SHP77 (cell line): ENCODE measurements around the gene OR1S2.
"Not testable (repeated sequence)": the region's sequence is repeated elsewhere in the genome, so short reads cannot be mapped to it uniquely, and the experiment has no call there.

Experiments
- DNase-seq, 2 experiments: peaks; one replicate each; lab custom pipeline; 2025; lab: John Stamatoyannopoulos, UW

OR1S2 gene

GRCh38 chr11:58204042-58204441, at the start of gene OR1S2:
Gene OR1S2 (minus strand): TSS chr11:58204142. CDS start chr11:58204142, 0 bp downstream.
- DNase-seq = no peak

DNA sequence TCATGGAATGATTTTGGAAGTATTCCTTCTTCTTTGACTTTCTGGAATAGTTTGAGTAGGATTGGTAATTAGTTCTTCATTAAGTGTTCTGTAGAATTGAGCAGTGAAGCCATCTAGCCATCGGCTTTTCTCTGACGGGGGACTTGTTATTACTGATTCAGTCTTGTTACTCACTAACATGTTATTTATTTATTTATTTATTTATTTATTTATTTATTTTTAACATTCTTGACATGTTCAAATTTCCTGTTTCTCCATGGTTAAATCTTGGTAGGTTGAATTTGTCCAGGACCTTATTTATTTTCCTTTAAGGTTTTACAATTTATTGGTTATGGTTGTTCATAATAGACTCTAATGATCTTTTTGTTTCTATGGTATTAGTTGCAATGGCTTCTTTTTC, 40.0 kb upstream of the OR1S2 start:
- DNase-seq = no peak

- no peak for DNase-seq
Measured at GRCh38 chr11:58227956-58228615, 24.1 kb upstream of the OR1S2 start.

DNA sequence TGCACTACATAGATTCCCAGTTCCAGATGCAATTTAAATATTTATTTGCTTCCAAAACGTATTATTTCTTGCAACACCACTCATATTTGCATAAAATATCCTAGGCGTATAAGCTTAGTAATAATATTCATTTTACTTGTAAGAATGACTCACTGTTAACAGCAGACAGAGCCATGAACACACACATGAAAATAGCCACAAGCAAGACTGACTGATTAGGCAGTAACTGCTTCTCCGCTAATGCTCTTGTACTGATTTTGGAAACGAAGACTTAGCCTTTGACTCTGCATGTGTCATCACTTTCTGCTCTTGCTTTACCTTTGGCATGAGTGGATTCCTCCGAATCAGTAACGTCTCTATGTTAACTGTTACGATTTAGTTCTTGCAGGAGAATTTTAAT, 18.8 kb upstream of the OR1S2 start:
- no peak for DNase-seq

DNA sequence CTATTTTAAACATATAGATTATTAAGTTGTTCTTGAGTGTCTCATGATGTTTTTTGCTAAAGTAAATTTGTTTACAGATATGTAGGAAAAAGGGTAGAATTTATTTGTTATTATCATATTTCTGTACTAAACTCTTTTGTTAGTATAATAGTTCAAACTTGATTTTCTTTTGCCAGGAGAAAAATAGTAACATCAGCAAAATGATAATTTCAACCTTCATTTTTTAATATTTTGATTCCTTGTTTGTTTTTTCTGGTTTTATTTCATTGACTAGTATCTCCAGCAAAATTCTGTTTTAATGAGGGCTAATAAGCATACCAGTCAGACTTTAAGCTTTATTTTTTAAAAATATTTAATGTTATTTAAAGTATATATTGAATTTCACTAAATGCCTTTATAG, 12.5 kb upstream of the OR1S2 start:
- DNase-seq = no peak

DNA sequence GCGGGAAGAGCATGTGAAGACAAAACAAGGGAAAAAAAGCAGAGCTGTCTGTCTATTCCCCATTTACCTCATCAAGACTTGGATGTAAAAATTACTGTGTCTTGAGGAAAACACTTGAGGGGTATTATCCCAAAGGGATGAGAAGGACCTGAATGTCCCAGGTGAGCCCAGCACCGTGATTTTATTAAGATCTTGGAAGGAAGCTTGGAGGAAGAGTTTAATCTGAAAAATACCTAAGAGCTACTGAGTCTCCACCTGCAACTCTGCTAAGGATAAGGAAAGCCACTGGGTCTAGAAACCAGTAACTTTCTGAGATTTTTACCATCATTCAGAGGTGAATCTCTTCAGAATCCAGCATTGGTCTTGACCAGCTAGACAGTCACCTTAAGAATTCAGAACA, 8.5 kb upstream of the OR1S2 start, which contains the start of gene OR1S1:
OR1S1 (plus strand) TSS at position 301 of the 400 bp plus-strand sequence.
- DNase-seq = not testable (repeated sequence)

GRCh38 chr11:58199271-58199670, 4.7 kb downstream of the OR1S2 start:
- DNase-seq = no peak

- DNase-seq = no peak
Measured at GRCh38 chr11:58195939-58196338, 8.0 kb downstream of the OR1S2 start.

DNA sequence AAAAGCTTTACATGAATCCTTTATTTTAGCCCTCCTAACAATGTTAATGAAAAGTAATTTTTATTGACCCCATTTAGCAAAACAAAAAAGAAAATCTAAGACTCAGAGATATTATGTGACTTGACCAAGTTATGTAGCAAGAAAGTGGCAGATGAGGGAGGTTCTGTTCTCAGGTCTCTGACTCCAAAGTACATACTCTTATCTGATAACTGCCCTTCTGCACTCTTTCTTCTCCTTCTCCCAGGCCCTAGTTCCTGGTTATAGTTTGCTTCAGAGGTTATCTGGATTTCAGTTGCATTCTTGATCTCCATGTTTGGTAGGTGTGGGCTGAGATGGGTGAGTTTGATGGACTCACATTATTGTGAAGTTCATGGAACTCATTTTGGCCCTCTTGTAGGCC, 10.6 kb downstream of the OR1S2 start:
- no peak for DNase-seq

DNA sequence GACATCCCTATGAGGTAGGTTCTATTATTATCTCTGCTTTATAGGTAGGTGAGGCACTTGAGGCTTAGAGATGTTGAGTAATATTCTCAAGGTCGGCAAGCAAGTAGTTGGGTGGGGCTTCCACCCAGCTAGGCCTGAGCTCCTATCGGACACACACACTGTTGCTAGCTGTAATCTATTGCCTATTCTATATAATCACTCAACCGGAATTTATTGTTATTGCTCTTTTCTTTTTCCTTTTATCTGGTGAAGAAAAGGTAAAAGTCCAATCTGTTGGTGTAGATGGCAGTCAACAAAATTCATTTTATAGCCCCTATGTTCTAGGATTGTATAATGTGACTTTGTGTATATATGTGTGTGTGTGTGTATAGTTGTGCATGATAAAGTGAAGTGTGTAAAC, 11.7 kb downstream of the OR1S2 start:
- no peak for DNase-seq

DNA sequence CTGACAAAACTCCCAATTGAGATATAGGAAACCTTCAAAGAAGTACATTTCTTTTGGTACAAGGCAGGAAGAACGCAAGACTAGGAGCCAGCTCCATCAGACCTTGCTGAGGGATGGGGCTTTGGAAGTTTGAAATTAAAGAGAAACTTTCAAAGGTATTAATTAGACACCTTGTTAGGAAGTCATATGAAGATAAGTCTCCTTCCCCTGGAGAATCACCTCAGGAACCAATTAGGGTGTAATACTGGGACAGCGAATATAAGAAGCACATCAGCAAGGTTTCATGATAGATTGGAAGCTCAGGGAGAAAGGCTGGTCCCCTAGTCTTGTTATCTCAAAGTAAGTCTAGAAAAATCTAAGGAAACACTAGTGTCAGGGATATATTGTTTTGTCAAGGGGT, 15.2 kb downstream of the OR1S2 start, which contains the start of gene OR9Q2:
OR9Q2 (plus strand) TSS at position 301 of the 400 bp plus-strand sequence. CDS start 1,421 bp downstream, outside the sequence.
- DNase-seq = no peak

DNA sequence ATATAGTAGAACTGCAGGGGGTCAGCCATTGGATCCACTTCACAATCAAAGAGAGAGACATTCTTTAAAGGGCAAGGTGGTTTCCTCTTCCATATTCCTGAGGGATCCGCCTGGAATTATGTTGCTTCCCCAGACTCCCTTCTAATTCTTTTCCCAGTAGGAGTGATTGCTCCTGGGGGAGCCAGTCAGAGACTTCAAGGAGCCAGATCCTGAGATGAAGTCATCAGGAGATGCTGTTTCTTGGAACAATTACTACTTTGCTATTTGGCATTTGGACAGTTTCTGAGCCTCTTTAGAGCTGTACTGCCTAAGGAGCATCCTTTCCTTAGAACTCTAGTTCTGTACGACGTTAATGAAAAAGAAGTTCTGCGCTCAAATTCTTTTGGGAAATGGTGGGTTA, 17.0 kb downstream of the OR1S2 start:
- no peak for DNase-seq

DNA sequence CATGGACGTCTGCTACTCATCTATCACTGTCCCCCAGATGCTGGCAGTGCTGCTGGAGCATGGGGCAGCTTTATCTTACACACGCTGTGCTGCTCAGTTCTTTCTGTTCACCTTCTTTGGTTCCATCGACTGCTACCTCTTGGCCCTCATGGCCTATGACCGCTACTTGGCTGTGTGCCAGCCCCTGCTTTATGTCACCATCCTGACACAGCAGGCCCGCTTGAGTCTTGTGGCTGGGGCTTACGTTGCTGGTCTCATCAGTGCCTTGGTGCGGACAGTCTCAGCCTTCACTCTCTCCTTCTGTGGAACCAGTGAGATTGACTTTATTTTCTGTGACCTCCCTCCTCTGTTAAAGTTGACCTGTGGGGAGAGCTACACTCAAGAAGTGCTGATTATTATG, 24.3 kb downstream of the OR1S2 start:
- DNase-seq = peak in 1 of 2 experiments; percentile 0

DNA sequence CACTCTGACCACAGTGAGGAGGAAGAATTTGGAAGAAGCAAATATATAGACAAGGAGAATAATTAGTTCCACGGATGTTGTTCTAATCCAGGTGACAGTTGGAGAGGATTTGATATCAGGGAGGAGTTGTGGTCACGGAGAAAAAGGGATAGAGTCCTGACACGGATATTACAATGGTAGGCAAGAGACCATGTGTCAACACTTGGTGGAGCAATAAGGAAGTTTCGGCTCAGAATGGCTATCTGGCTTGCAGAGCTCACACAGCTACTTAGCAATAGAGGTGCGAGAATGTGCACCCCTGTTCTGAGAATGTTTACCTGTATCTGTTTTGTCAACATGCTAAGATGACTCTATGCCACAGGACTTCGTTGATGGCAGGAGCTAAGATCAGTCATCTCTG, 25.5 kb downstream of the OR1S2 start:
- DNase-seq = no peak

- no peak for DNase-seq
Measured at GRCh38 chr11:58177409-58178054, 26.4 kb downstream of the OR1S2 start.

- DNase-seq = no peak
Measured at GRCh38 chr11:58165504-58166106, 38.3 kb downstream of the OR1S2 start.

- DNase-seq = no peak
Measured at GRCh38 chr11:58164990-58165389, 39.0 kb downstream of the OR1S2 start.

DNA sequence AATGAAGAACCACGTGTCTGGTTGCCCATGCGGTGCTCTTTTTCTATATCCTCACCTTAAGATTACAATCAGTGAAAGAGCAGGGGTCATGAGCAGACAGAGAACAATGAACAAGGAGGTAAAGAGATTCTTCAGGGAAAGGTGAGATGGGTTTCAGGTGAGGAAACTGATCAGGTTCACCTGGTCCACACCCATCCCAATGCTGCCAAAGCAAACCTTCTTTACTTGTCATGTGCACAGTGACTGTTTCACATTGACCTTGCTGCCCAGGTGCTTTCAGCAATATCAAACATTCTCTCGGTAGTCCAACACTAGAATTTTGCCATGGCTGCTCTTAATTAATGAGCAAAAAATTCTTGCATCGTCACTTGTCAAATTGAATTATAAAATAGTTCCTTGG, 39.6 kb downstream of the OR1S2 start:
- no peak for DNase-seq
